Hepatocyte (in vitro differentiated cells): Measurements from ENCODE around the gene OPRL1. TPM values are rescaled to one million over a fixed set of nuclear protein-coding genes. Genes with fewer than 3 reads are reported as not detected.
"Not testable (repeated sequence)": the region's sequence is repeated elsewhere in the genome, so short reads cannot be mapped to it uniquely, and the experiment has no call there.

Experiments
- DNase-seq: peaks from one replicate; pipeline ENCODE4 v3.0.0-alpha.2; 2016; ENCODE audit warnings: low spot score
- H2AFZ ChIP-seq: fragments of 200-600 bp; sonication (generic); 2 replicates; pipeline ENCODE4 v1.6.0; 2016; ENCODE audit warnings: antibody characterized with exemption, mild to moderate bottlenecking
- H3K27ac ChIP-seq: fragments of 200-600 bp; sonication (generic); 2 replicates; pipeline ENCODE4 v1.5.1; 2016; ENCODE audit warnings: mild to moderate bottlenecking
- H3K27me3 ChIP-seq: fragments of 200-600 bp; sonication (generic); 2 replicates; pipeline ENCODE4 v1.6.1; 2016
- H3K36me3 ChIP-seq: fragments of 200-600 bp; sonication (generic); replicated peaks from 2 replicates; pipeline ENCODE4 v1.5.1; 2016; ENCODE audit warnings: low read depth; ENCODE audit not compliant: insufficient read depth
- H3K4me1 ChIP-seq: fragments of 200-600 bp; sonication (generic); 2 replicates; pipeline ENCODE4 v1.5.1; 2016; ENCODE audit warnings: mild to moderate bottlenecking, moderate library complexity; ENCODE audit not compliant: insufficient read depth
- H3K4me2 ChIP-seq: fragments of 200-600 bp; sonication (generic); 2 replicates; pipeline ENCODE4 v1.6.0; 2016
- H3K4me3 ChIP-seq: fragments of 200-600 bp; sonication (generic); 2 replicates; pipeline ENCODE4 v1.5.1; 2016; ENCODE audit warnings: mild to moderate bottlenecking
- H3K79me2 ChIP-seq: fragments of 200-600 bp; sonication (generic); 2 replicates; pipeline ENCODE4 v1.6.0; 2017; ENCODE audit warnings: mild to moderate bottlenecking
- H3K9me2 ChIP-seq: fragments of 200-600 bp; sonication (generic); replicated peaks from 2 replicates; pipeline ENCODE4 v1.6.0; 2017; ENCODE audit warnings: mild to moderate bottlenecking; ENCODE audit not compliant: insufficient read depth
- H3K9me3 ChIP-seq: fragments of 200-600 bp; sonication (generic); 2 replicates; pipeline ENCODE4 v1.5.1; 2016; ENCODE audit warnings: low read depth, mild to moderate bottlenecking
- H4K20me1 ChIP-seq: fragments of 200-600 bp; sonication (generic); 2 replicates; pipeline ENCODE4 v1.6.0; 2016; ENCODE audit warnings: mild to moderate bottlenecking; ENCODE audit not compliant: insufficient read depth, poor library complexity, severe bottlenecking
- CTCF ChIP-seq: fragments of 200-600 bp; sonication (generic); IDR thresholded peaks from 2 replicates; pipeline ENCODE4 v1.5.1; 2016; ENCODE audit warnings: antibody characterized with exemption, mild to moderate bottlenecking; ENCODE audit not compliant: poor library complexity
- EZH2 ChIP-seq: fragments of 200-600 bp; sonication (generic); IDR thresholded peaks from 2 replicates; pipeline ENCODE4 v1.6.1; 2016; ENCODE audit warnings: antibody characterized with exemption, mild to moderate bottlenecking, borderline replicate concordance
- EZH2phosphoT487 ChIP-seq: fragments of 200-600 bp; sonication (generic); IDR thresholded peaks from one replicate; pipeline ENCODE4 v1.6.1; 2018; ENCODE audit warnings: antibody characterized with exemption, mild to moderate bottlenecking, low read depth, moderate library complexity; ENCODE audit not compliant: unreplicated experiment, severe bottlenecking
- WGBS: methylation state at CpG from one replicate; pipeline ENCODE4 v1.1.6; 2016; ENCODE audit warnings: low lambda C conversion rate; ENCODE audit errors: missing lambda C conversion rate; 5-methylcytosine and 5-hydroxymethylcytosine counted together
- polyA plus RNA-seq: library from polyadenylated mRNA; unstranded; fragments of >200 nt; fragmentation: Nextera tagmentation; extraction: Ambion mirVana; gene quantifications from 2 replicates; pipeline ENCODE4 v1.2.1, GENCODE V29; 2016
- total RNA-seq: library from RNA; depleted of rRNA; stranded (reverse); fragments of >200 nt; gene quantifications from 2 replicates; pipeline ENCODE4 v1.2.3, GENCODE V29; 2014

The OPRL1 gene
- total and polyA plus RNA-seq, 2 experiments from 2014 or later: 0.50 to 1.5 TPM

- Histone ChIP-seq H3K4me3 (no peak overlapping the region), H3K27ac (no peak overlapping the region), H3K36me3 (no peaks in the 10 kb centered on the region), H3K4me1 (peaks cover 10% of the 10 kb centered on the region), H3K9me3 (no peaks in the 10 kb centered on the region), H4K20me1 (no peaks in the 10 kb centered on the region), H3K79me2 (no peaks in the 10 kb centered on the region), H3K27me3 (peaks cover 33% of the 10 kb centered on the region), H2AFZ (no peak overlapping the region), H3K9me2 (no peaks in the 10 kb centered on the region), H3K4me2 (no peak overlapping the region)
- no peak for DNase-seq
- no peak for TF ChIP-seq CTCF
- TF ChIP-seq EZH2: no peak
- TF ChIP-seq EZH2phosphoT487: no peak
- 90% methylated on average over 8 of the region's 11 CpGs for WGBS
Observed at GRCh38 chr20:64086801-64087200, 6.9 kb downstream of the OPRL1 start.

- not testable (repeated sequence) for H3K4me3 ChIP-seq, H2AFZ ChIP-seq, H3K79me2 ChIP-seq, H3K4me2 ChIP-seq, DNase-seq, H4K20me1 ChIP-seq, H3K9me3 ChIP-seq, H3K27ac ChIP-seq, H3K9me2 ChIP-seq, H3K36me3 ChIP-seq
- Histone ChIP-seq H3K27me3 (peaks cover 33% of the 10 kb centered on the region), H3K4me1 (peaks cover 10% of the 10 kb centered on the region)
- WGBS: 99% methylated on average over 7 of the region's 36 CpGs
Observed at GRCh38 chr20:64087226-64087825, 7.4 kb downstream of the OPRL1 start.

GRCh38 chr20:64088586-64088985 is 8.7 kb downstream of the OPRL1 start:
- not testable (repeated sequence) for H3K4me2 ChIP-seq, H3K79me2 ChIP-seq, H2AFZ ChIP-seq, H4K20me1 ChIP-seq, H3K36me3 ChIP-seq, H3K4me3 ChIP-seq, H3K9me2 ChIP-seq, H3K27ac ChIP-seq, H3K9me3 ChIP-seq, DNase-seq
- Histone ChIP-seq H3K27me3 (peaks cover 28% of the 10 kb centered on the region), H3K4me1 (peaks cover 10% of the 10 kb centered on the region)

GRCh38 chr20:64090165-64090564 is 10.3 kb downstream of the OPRL1 start:
- TF ChIP-seq CTCF (no peak), EZH2phosphoT487 (no peak), EZH2 (no peak)
- Histone ChIP-seq H3K9me2 (no peaks in the 10 kb centered on the region), H3K9me3 (no peaks in the 10 kb centered on the region), H3K27me3 (peaks cover 12% of the 10 kb centered on the region), H2AFZ (no peak overlapping the region), H3K4me3 (no peak overlapping the region), H3K36me3 (no peaks in the 10 kb centered on the region), H3K27ac (no peak overlapping the region), H3K4me1 (no peaks in the 10 kb centered on the region), H4K20me1 (no peaks in the 10 kb centered on the region), H3K79me2 (no peaks in the 10 kb centered on the region), H3K4me2 (no peak overlapping the region)
- no peak for DNase-seq
- WGBS: 63% methylated on average over 10 of the region's 10 CpGs
